ENCODE data around the gene DNAAF3.

DNAAF3 gene

DNA sequence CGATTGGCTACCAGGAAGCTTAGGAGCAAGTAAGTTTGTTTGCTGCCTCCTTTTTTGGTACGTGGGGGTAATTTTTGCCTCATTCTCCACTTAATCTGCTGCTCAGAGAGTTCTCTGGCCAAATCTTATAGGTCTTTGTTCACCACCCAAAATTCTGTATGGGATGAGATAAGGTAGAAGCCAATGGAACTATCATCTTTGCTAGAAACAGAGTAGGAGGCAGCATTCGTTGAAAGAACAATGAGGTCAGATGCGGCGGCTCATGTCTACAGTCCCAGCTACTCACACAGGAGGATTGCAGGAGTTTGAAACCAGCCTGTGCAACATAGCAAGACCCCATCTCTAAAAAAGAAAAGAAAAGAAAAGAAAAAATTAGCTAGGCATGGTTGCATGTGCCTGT is 5.0 kb upstream of the DNAAF3 start:
- Histone ChIP-seq H3K14ac (ENCODE audit: low read length) (no peak overlapping the region), H3K27me3 (ENCODE audit: control insufficient read depth in 3 of 3, insufficient read depth in 3 of 3, low read depth in 1 of 3, low read length in 3 of 3) (peaks cover 4 to 53% (median 8%) of the 10 kb centered on the region in 3 experiments), H4K91ac (ENCODE audit: low read depth, low read length, poor library complexity) (no peak overlapping the region), H3K9me3 (replicated peaks in 1 of 2; ENCODE audit: control insufficient read depth in 2 of 2, insufficient read depth in 1 of 2, low read depth in 1 of 2, low read length in 2 of 2) (peaks cover 3 to 5% of the 10 kb centered on the region in 2 donors), H3K23ac (ENCODE audit: low read depth, low read length, poor library complexity) (no peak overlapping the region), H3K4me2 (ENCODE audit: insufficient read depth, low read length, poor library complexity, severe bottlenecking) (no peak overlapping the region), H2BK12ac (ENCODE audit: low read length) (no peak overlapping the region), H3K4me3 (ENCODE audit: low read length in 2 of 2) (no peak overlapping the region), H2AFZ (ENCODE audit: low read length) (no peak overlapping the region), H3K4ac (ENCODE audit: low read length) (no peak overlapping the region), H3K4me1 (ENCODE audit: control insufficient read depth in 2 of 2, insufficient read depth in 1 of 2, low read depth in 1 of 2, low read length in 2 of 2) (peaks cover 6 to 7% of the 10 kb centered on the region in 2 donors), H3K9ac (ENCODE audit: low read depth, low read length, poor library complexity) (no peak overlapping the region), H3K36me3 (replicated peaks in 1 of 2; ENCODE audit: control insufficient read depth in 2 of 2, insufficient read depth in 2 of 2, low read length in 2 of 2) (no peaks in the 10 kb centered on the region), H2BK5ac (ENCODE audit: low read length) (no peak overlapping the region), H2AK5ac (ENCODE audit: low read depth, low read length) (no peak overlapping the region), H3K79me1 (ENCODE audit: low read depth, low read length) (no peaks in the 10 kb centered on the region), H2BK15ac (ENCODE audit: low read length) (no peak overlapping the region), H3K27ac (replicated peaks; ENCODE audit: low read length) (no peak overlapping the region), H4K8ac (ENCODE audit: low read depth, low read length) (no peak overlapping the region), H3K18ac (ENCODE audit: low read length) (no peak overlapping the region), H2BK120ac (ENCODE audit: low read depth, low read length) (no peak overlapping the region)
- DNase-seq (ENCODE audit: low spot score): no peak
- WGBS, 2 donors (ENCODE audit: extremely low coverage in 2 of 2, insufficient read length in 2 of 2, insufficient replicate concordance in 1 of 2): no CpG with 5 or more reads among the region's 5 CpGs

DNA sequence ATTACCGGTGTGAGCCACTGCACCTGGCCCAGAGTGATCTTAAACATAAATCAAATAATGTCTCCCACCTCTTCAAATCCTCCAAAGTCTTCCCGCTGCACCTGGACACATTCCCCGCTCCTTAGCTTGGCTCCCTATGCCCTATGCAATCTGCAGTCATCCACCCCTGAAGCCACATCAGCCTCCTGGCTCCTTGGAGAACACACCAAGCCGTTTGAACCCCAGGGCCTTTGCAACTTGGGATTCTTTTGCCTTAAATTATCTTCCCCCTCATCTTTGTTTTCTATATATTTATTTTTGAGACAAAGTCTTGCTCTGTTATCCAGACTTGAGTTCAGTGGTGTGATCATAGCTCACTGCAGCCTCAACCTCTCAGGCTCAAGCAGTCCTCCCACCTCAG is 2.7 kb upstream of the DNAAF3 start:
- H3K4me2 ChIP-seq (ENCODE audit: insufficient read depth, low read length, poor library complexity, severe bottlenecking): no peak overlapping the region
- H2BK12ac ChIP-seq (ENCODE audit: low read length): no peak overlapping the region
- no peak overlapping the region for H2BK5ac ChIP-seq (ENCODE audit: low read length)
- H4K91ac ChIP-seq (ENCODE audit: low read depth, low read length, poor library complexity): no peak overlapping the region
- H3K79me1 ChIP-seq (ENCODE audit: low read depth, low read length): no peaks in the 10 kb centered on the region
- no peak overlapping the region for H3K9ac ChIP-seq (ENCODE audit: low read depth, low read length, poor library complexity)
- no peak overlapping the region for H3K27ac ChIP-seq (replicated peaks; ENCODE audit: low read length)
- no peak overlapping the region for H3K18ac ChIP-seq (ENCODE audit: low read length)
- no peak overlapping the region for H4K8ac ChIP-seq (ENCODE audit: low read depth, low read length)
- H3K14ac ChIP-seq (ENCODE audit: low read length): no peak overlapping the region
- H2AFZ ChIP-seq (ENCODE audit: low read length): no peak overlapping the region
- no peak for DNase-seq (ENCODE audit: low spot score)
- no peak overlapping the region for H3K4ac ChIP-seq (ENCODE audit: low read length)
- peaks cover 4 to 34% (median 8%) of the 10 kb centered on the region in 3 experiments for H3K27me3 ChIP-seq (ENCODE audit: control insufficient read depth in 3 of 3, insufficient read depth in 3 of 3, low read depth in 1 of 3, low read length in 3 of 3)
- no peak overlapping the region for H3K23ac ChIP-seq (ENCODE audit: low read depth, low read length, poor library complexity)
- no peak overlapping the region for H2AK5ac ChIP-seq (ENCODE audit: low read depth, low read length)
- no peak overlapping the region for H2BK120ac ChIP-seq (ENCODE audit: low read depth, low read length)
- no peaks in the 10 kb centered on the region for H3K9me3 ChIP-seq (replicated peaks in 1 of 2; ENCODE audit: control insufficient read depth in 2 of 2, insufficient read depth in 1 of 2, low read depth in 1 of 2, low read length in 2 of 2)
- H2BK15ac ChIP-seq (ENCODE audit: low read length): no peak overlapping the region
- peaks cover 6 to 7% of the 10 kb centered on the region in 2 donors for H3K4me1 ChIP-seq (ENCODE audit: control insufficient read depth in 2 of 2, insufficient read depth in 1 of 2, low read depth in 1 of 2, low read length in 2 of 2)
- WGBS, 2 donors (ENCODE audit: extremely low coverage in 2 of 2, insufficient read length in 2 of 2, insufficient replicate concordance in 1 of 2): no CpG with 5 or more reads among the region's 4 CpGs
- H3K4me3 ChIP-seq (ENCODE audit: low read length in 2 of 2): no peak overlapping the region
- no peaks in the 10 kb centered on the region for H3K36me3 ChIP-seq (replicated peaks in 1 of 2; ENCODE audit: control insufficient read depth in 2 of 2, insufficient read depth in 2 of 2, low read length in 2 of 2)

DNA sequence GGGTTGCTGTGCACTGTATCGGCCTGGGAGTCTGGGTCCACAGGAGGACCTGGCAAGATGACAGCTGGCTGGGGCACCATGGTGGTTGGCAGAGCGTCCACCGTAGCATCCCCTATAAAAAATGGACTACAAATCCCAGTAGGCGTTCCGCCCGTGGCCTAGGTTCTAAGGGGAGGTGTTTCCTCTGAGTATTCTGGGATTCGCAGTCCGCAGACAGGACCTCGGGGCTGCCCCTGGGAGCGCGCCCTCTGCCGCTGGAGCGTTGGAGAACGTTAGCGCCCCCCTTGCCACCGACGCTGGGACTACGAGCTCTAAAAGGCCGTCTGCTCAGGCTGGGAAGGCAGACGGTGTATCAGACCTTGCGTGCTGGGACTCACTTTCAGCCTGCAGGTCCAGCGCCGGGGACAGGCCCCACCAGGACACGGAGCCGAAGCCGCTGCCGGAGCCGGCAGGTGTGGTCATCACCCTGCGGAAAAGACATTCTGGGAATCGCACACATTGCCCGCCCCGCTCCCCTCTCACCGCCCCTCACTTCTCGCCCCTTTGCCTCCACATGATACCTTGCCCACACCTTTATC is 372 bp downstream of the DNAAF3 start:
- Histone ChIP-seq H2BK12ac (ENCODE audit: low read length) (no peak overlapping the region), H2BK120ac (ENCODE audit: low read depth, low read length) (no peak overlapping the region), H3K18ac (ENCODE audit: low read length) (no peak overlapping the region), H3K79me1 (ENCODE audit: low read depth, low read length) (no peaks in the 10 kb centered on the region), H3K4ac (ENCODE audit: low read length) (no peak overlapping the region), H2BK15ac (ENCODE audit: low read length) (no peak overlapping the region), H3K4me3 (ENCODE audit: low read length in 2 of 2) (peak overlapping the region; percentile 53 to 79), H3K4me1 (ENCODE audit: control insufficient read depth in 2 of 2, insufficient read depth in 1 of 2, low read depth in 1 of 2, low read length in 2 of 2) (peaks cover 0 to 2% of the 10 kb centered on the region in 2 donors), H3K14ac (ENCODE audit: low read length) (no peak overlapping the region), H4K8ac (ENCODE audit: low read depth, low read length) (no peak overlapping the region), H3K9ac (ENCODE audit: low read depth, low read length, poor library complexity) (peak overlapping the region; percentile 45), H3K27ac (replicated peaks; ENCODE audit: low read length) (no peak overlapping the region), H3K23ac (ENCODE audit: low read depth, low read length, poor library complexity) (peak overlapping the region; percentile 20), H3K4me2 (ENCODE audit: insufficient read depth, low read length, poor library complexity, severe bottlenecking) (peak overlapping the region; percentile 83), H2BK5ac (ENCODE audit: low read length) (no peak overlapping the region), H4K91ac (ENCODE audit: low read depth, low read length, poor library complexity) (no peak overlapping the region), H3K36me3 (replicated peaks in 1 of 2; ENCODE audit: control insufficient read depth in 2 of 2, insufficient read depth in 2 of 2, low read length in 2 of 2) (no peaks in the 10 kb centered on the region), H2AFZ (ENCODE audit: low read length) (peak overlapping the region; percentile 93), H3K27me3 (ENCODE audit: control insufficient read depth in 3 of 3, insufficient read depth in 3 of 3, low read depth in 1 of 3, low read length in 3 of 3) (peaks cover 6 to 25% (median 16%) of the 10 kb centered on the region in 3 experiments), H2AK5ac (ENCODE audit: low read depth, low read length) (no peak overlapping the region), H3K9me3 (replicated peaks in 1 of 2; ENCODE audit: control insufficient read depth in 2 of 2, insufficient read depth in 1 of 2, low read depth in 1 of 2, low read length in 2 of 2) (peaks cover 0 to 1% of the 10 kb centered on the region in 2 donors)
- no CpG with 5 or more reads among the region's 34 CpGs for WGBS, 2 donors (ENCODE audit: extremely low coverage in 2 of 2, insufficient read length in 2 of 2, insufficient replicate concordance in 1 of 2)
- DNase-seq (ENCODE audit: low spot score): peak; percentile 81

DNA sequence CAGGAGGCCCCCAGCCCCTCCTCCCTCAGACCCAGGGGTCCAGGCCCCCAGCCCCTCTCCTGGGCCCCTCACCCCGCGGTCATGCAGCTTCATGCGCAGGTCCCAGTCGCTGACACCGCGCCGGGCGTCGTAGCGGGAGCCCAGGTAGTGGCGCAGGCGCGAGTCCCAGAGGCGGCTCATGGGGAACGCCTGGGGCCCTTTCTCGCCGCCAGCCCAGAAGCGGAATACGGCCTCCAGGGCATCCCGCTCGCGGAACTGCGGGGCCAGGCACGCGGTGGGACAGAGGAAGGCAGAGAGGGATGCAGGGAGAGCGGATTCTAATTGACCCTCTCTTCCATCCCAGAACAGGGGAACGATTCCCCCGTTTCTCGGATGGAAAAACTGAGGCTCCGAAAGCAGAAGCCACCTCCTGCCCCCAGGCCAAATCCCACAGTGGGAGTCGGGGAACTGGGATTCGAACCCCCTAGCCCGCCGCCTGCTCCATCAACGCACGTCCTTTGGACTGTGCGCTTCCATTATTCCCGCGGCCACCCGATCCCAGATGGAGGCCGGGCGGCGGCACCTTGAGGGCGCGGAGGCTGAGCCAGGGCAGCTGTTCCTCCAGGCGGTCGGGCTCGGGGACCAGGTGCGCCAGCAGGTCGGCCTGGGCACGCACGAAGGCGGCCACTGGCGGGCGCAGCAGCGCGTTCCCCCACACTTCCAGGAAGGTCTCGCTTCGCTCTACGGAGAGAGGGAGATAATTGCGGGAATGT is 4.7 kb downstream of the DNAAF3 start:
- Histone ChIP-seq H3K14ac (ENCODE audit: low read length) (no peak overlapping the region), H3K9ac (ENCODE audit: low read depth, low read length, poor library complexity) (no peak overlapping the region), H3K4me2 (ENCODE audit: insufficient read depth, low read length, poor library complexity, severe bottlenecking) (no peak overlapping the region), H3K27me3 (ENCODE audit: control insufficient read depth in 3 of 3, insufficient read depth in 3 of 3, low read depth in 1 of 3, low read length in 3 of 3) (peaks cover 7 to 29% (median 22%) of the 10 kb centered on the region in 3 experiments), H3K18ac (ENCODE audit: low read length) (peak overlapping the region; percentile 38), H3K4ac (ENCODE audit: low read length) (no peak overlapping the region), H2AK5ac (ENCODE audit: low read depth, low read length) (peak overlapping the region; percentile 94), H2BK12ac (ENCODE audit: low read length) (peak overlapping the region; percentile 53), H3K23ac (ENCODE audit: low read depth, low read length, poor library complexity) (no peak overlapping the region), H3K9me3 (replicated peaks in 1 of 2; ENCODE audit: control insufficient read depth in 2 of 2, insufficient read depth in 1 of 2, low read depth in 1 of 2, low read length in 2 of 2) (peaks cover 0 to 2% of the 10 kb centered on the region in 2 donors), H3K4me1 (ENCODE audit: control insufficient read depth in 2 of 2, insufficient read depth in 1 of 2, low read depth in 1 of 2, low read length in 2 of 2) (peaks cover 6 to 7% of the 10 kb centered on the region in 2 donors), H2BK15ac (ENCODE audit: low read length) (peak overlapping the region; percentile 99), H2BK120ac (ENCODE audit: low read depth, low read length) (peak overlapping the region; percentile 81), H3K27ac (replicated peaks; ENCODE audit: low read length) (no peak overlapping the region), H3K4me3 (ENCODE audit: low read length in 2 of 2) (no peak overlapping the region), H4K91ac (ENCODE audit: low read depth, low read length, poor library complexity) (no peak overlapping the region), H2AFZ (ENCODE audit: low read length) (no peak overlapping the region), H2BK5ac (ENCODE audit: low read length) (no peak overlapping the region), H3K36me3 (replicated peaks in 1 of 2; ENCODE audit: control insufficient read depth in 2 of 2, insufficient read depth in 2 of 2, low read length in 2 of 2) (no peaks in the 10 kb centered on the region), H4K8ac (ENCODE audit: low read depth, low read length) (no peak overlapping the region), H3K79me1 (ENCODE audit: low read depth, low read length) (no peaks in the 10 kb centered on the region)
- WGBS, 2 donors (ENCODE audit: extremely low coverage in 2 of 2, insufficient read length in 2 of 2, insufficient replicate concordance in 1 of 2): no CpG with 5 or more reads among the region's 61 CpGs
- DNase-seq (ENCODE audit: low spot score): no peak
